Measurements from ENCODE around the gene PCBD2.

- TF ChIP-seq EZH2 (IDR thresholded peaks at IDR 0.05; ENCODE audit: borderline replicate concordance, low read length) = no peak
- no peak for TF ChIP-seq CTCF (IDR thresholded peaks at IDR 0.05; ENCODE audit: low read length)
These were observed 70.3 kb downstream of the PCBD2 start for GRCh38 chr5:134975078-134975715.
